ENCODE results near the gene SYNPR. TPM values are rescaled to one million over a fixed set of nuclear protein-coding genes. Genes with fewer than 3 reads are reported as not detected.

Gene SYNPR
- polyA plus RNA-seq, 1 donor from 2014 or later, result 2.0 TPM

DNA sequence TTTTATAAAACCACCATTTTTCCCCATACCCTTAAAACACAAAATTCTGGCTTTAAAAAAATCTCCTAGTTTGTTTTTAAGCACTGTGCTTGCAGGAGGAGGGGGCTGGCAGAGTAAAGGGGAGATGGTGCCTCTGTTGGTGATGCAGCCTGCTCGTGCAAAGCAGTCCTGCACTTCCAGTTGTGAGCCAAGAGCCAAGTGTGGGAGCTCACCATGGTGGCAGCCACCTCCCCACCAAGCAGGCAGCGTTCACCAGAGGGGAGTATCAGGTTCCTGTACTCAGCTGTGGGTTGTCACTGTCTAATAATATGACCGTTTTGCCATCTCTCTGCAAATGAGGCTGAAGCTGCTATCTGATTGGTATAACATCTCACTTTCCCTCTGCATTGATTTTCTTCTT, 164.8 kb downstream of the SYNPR start:
- H3K27ac ChIP-seq (ENCODE audit: low read length), result no peak overlapping the region
- no peaks in the 10 kb centered on the region for H3F3A ChIP-seq (ENCODE audit: insufficient read depth, low read length, poor library complexity, severe bottlenecking)
- H4K20me1 ChIP-seq (ENCODE audit: insufficient read depth), result no peaks in the 10 kb centered on the region
- no peaks in the 10 kb centered on the region for H3K27me3 ChIP-seq (ENCODE audit: insufficient read depth, low read depth, low read length)
- no peak overlapping the region for H2AFZ ChIP-seq (ENCODE audit: low read depth, low read length)
- no peak overlapping the region for H3K4me3 ChIP-seq (ENCODE audit: low read length)
- no peaks in the 10 kb centered on the region for H3K36me3 ChIP-seq (ENCODE audit: insufficient read depth, low read length)
- H3K9me3 ChIP-seq (ENCODE audit: low read length), result no peaks in the 10 kb centered on the region
- no peak overlapping the region for H3K9ac ChIP-seq (ENCODE audit: low read length)
- no peak for TF ChIP-seq SMC3 (conservative IDR thresholded peaks at IDR 0.05; ENCODE audit: poor library complexity)
- TF ChIP-seq MXI1 (conservative IDR thresholded peaks at IDR 0.05; ENCODE audit: poor library complexity, severe bottlenecking), result no peak
- no peak for TF ChIP-seq CTCF (IDR thresholded peaks at IDR 0.05; ENCODE audit: poor library complexity, severe bottlenecking)
- no peak for TF ChIP-seq EP300 (conservative IDR thresholded peaks at IDR 0.05; ENCODE audit: poor library complexity, severe bottlenecking)
- no peak for TF ChIP-seq RAD21 (conservative IDR thresholded peaks at IDR 0.05)
- TF ChIP-seq POLR2AphosphoS5 (IDR thresholded peaks at IDR 0.05), result no peak
- TF ChIP-seq TAF1 (IDR thresholded peaks at IDR 0.05; ENCODE audit: low read depth), result no peak
- no peaks in the 10 kb centered on the region for H3K9me2 ChIP-seq (ENCODE audit: insufficient read depth, low read length)
- no peak overlapping the region for H3K4me2 ChIP-seq (ENCODE audit: low read length)
- H3K79me2 ChIP-seq (replicated peaks; ENCODE audit: insufficient read depth, low read length), result no peaks in the 10 kb centered on the region

DNA sequence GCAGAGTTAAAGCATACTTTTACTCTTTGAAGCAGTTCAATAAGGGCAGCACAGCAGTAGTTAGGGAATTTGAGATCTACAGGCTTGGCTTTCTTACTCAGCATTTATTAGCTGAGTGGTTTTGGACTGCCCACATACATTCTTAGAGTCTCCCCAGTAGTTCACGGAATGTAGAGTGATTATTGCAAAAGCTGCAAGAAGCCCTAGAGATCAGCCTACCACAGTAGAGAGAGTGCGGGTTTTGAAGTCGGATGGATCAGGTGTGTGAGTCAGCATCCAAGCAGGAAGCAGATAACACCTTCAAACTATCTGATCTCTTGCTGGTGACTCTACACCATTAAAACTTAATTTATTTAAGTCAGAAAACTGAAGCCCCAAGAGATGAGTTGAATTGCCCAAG, 171.9 kb downstream of the SYNPR start:
- Histone ChIP-seq H3K9me2 (ENCODE audit: insufficient read depth, low read length) (no peaks in the 10 kb centered on the region), H3K27me3 (ENCODE audit: insufficient read depth, low read depth, low read length) (no peaks in the 10 kb centered on the region), H3F3A (ENCODE audit: insufficient read depth, low read length, poor library complexity, severe bottlenecking) (no peaks in the 10 kb centered on the region), H3K9me3 (ENCODE audit: low read length) (no peaks in the 10 kb centered on the region), H3K27ac (ENCODE audit: low read length) (no peak overlapping the region), H4K20me1 (ENCODE audit: insufficient read depth) (no peaks in the 10 kb centered on the region), H3K9ac (ENCODE audit: low read length) (no peak overlapping the region), H3K36me3 (ENCODE audit: insufficient read depth, low read length) (no peaks in the 10 kb centered on the region), H3K4me2 (ENCODE audit: low read length) (no peak overlapping the region), H3K4me3 (ENCODE audit: low read length) (no peak overlapping the region), H3K79me2 (replicated peaks; ENCODE audit: insufficient read depth, low read length) (no peaks in the 10 kb centered on the region), H2AFZ (ENCODE audit: low read depth, low read length) (no peak overlapping the region)
- TF ChIP-seq REST (IDR thresholded peaks at IDR 0.05; ENCODE audit: borderline replicate concordance), result no peak
- TF ChIP-seq EP300 (conservative IDR thresholded peaks at IDR 0.05; ENCODE audit: poor library complexity, severe bottlenecking), result no peak
- TF ChIP-seq EZH2 (IDR thresholded peaks at IDR 0.05; ENCODE audit: borderline replicate concordance, insufficient read depth, low read length, poor library complexity, severe bottlenecking), result no peak
- no peak for TF ChIP-seq CTCF (IDR thresholded peaks at IDR 0.05; ENCODE audit: poor library complexity, severe bottlenecking)
- no peak for TF ChIP-seq TAF1 (IDR thresholded peaks at IDR 0.05; ENCODE audit: low read depth)
- TF ChIP-seq POLR2AphosphoS5 (IDR thresholded peaks at IDR 0.05), result no peak
- no peak for TF ChIP-seq RAD21 (conservative IDR thresholded peaks at IDR 0.05)
- no peak for TF ChIP-seq SMC3 (conservative IDR thresholded peaks at IDR 0.05; ENCODE audit: poor library complexity)
- TF ChIP-seq MXI1 (conservative IDR thresholded peaks at IDR 0.05; ENCODE audit: poor library complexity, severe bottlenecking), result no peak
